Measurements from ENCODE around the gene TBC1D5. TPM values are rescaled to one million over a fixed set of nuclear protein-coding genes. Genes with fewer than 3 reads are reported as not detected.

The TBC1D5 gene
- total RNA-seq, 4 donors from 2014 or later: 51.9 to 66.8 (median 60.1) TPM

DNA sequence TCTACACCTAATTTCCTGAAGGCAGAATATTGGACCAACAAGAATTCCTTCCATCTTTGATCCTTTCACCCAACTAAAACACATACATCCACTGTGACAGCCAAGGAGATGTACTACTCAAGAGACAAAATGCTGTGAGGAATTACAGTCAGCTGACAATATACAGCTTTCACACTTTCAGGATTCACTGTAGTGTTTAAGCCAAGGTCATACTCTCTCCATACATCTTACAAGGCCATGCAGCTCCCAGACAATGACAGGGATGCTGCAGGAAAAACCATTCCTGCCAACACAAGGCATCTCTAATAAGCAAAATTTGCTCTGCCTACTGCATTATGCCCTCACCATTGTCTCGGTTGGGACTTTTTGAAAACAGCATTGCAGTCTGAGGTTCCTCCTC, 170.7 kb downstream of the TBC1D5 start:
- DNase-seq (ENCODE audit: low spot score in 2 of 2): no peak
- intact Hi-C loops (cut with DNase I; ENCODE audit: low total_unique reads): no loop called here
- no peak overlapping the region for H3K4me3 ChIP-seq (ENCODE audit: low read depth, poor library complexity, severe bottlenecking)
- 97 to 100% methylated on average over 1 of the region's 1 CpG for WGBS, 2 donors
- TF ChIP-seq, protein P1, sequence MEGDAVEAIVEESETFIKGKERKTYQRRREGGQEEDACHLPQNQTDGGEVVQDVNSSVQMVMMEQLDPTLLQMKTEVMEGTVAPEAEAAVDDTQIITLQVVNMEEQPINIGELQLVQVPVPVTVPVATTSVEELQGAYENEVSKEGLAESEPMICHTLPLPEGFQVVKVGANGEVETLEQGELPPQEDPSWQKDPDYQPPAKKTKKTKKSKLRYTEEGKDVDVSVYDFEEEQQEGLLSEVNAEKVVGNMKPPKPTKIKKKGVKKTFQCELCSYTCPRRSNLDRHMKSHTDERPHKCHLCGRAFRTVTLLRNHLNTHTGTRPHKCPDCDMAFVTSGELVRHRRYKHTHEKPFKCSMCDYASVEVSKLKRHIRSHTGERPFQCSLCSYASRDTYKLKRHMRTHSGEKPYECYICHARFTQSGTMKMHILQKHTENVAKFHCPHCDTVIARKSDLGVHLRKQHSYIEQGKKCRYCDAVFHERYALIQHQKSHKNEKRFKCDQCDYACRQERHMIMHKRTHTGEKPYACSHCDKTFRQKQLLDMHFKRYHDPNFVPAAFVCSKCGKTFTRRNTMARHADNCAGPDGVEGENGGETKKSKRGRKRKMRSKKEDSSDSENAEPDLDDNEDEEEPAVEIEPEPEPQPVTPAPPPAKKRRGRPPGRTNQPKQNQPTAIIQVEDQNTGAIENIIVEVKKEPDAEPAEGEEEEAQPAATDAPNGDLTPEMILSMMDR (IDR thresholded peaks at IDR 0.05): no peak
- no peak for TF ChIP-seq POLR2A (IDR thresholded peaks at IDR 0.05)

DNA sequence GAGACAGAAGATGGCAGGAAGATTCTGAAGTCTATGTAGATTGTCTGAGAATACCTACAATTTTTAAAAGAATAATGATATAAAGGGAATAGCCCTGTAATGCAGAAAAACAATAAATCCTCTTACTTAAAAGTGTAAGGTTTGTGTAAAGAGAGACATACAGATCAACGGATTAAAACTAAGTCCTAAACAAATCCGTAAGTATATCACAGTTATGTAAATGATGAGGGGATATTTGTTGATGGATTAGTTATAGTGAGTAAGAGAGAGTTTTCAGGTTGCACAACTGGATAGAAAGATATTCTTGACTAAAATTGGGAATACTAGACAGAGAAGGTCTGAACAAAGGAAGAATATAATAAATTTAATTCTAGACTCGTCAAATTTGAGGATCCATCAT, 179.6 kb downstream of the TBC1D5 start:
- 93 to 96% methylated on average over 3 of the region's 3 CpGs for WGBS, 2 donors
- intact Hi-C loops (cut with DNase I; ENCODE audit: low total_unique reads): no loop called here
- DNase-seq (ENCODE audit: low spot score in 2 of 2): no peak
- TF ChIP-seq, protein P1 (IDR thresholded peaks at IDR 0.05): no peak
- TF ChIP-seq POLR2A (IDR thresholded peaks at IDR 0.05): no peak
- no peak overlapping the region for H3K4me3 ChIP-seq (ENCODE audit: low read depth, poor library complexity, severe bottlenecking)

DNA sequence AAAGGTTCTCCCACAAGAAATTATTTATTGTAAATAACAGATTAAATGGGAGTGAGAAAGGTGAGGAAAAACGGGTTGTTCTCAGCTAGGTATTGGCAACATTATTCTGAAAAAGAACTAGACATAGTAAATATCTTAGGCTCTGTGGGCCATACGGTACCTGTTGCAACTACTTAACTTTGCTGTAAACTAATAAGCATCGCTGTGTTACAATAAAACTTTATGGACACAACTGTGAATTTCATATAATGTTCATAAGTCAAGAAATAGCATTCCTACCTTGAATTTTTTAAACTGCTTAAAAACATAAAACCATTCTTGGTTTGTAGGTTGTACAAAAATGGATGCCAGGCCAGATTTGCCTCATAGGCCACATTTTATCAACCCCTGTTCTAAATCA, 183.9 kb downstream of the TBC1D5 start:
- H3K4me3 ChIP-seq (ENCODE audit: low read depth, poor library complexity, severe bottlenecking): no peak overlapping the region
- no peak for DNase-seq (ENCODE audit: low spot score in 2 of 2)
- 95 to 98% methylated on average over 3 of the region's 3 CpGs for WGBS, 2 donors
- intact Hi-C loops (cut with DNase I; ENCODE audit: low total_unique reads): no loop called here
- TF ChIP-seq, protein P1 (IDR thresholded peaks at IDR 0.05): no peak
- no peak for TF ChIP-seq POLR2A (IDR thresholded peaks at IDR 0.05)

DNA sequence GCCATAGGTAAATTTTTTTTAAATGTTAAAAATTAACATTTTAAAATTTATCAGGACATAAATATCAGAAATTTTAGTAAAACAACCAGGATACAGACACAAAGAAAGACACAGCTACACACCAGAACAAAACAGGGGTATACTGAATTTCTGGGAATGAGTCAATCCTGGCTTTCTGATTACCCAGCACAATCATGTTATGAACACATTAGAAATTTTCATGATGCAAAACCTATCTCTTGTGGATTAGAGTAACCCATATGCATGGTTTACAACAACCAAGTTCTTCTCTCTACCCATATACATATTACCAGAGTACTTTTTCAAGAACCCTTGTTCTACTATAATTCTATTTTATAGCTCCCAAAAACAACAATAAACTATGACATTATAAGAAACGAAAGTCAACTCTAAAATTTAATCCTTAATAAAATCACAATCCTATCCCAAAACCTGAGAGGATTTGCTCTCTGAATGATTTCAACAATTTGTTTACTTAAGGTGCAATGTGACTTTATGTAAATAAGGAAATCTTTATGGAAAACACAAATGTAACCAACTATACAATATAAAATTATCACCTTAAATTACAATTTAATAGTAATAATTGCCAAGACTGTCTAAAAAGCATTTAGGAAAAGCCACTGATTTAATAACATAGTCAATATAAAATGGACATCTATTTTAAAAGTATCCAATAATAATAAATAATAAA, 184.5 kb downstream of the TBC1D5 start:
- no peak for DNase-seq (ENCODE audit: low spot score in 2 of 2)
- WGBS, 2 donors: 90 to 97% methylated on average over 1 of the region's 1 CpG
- intact Hi-C loops (cut with DNase I; ENCODE audit: low total_unique reads): no loop called here
- TF ChIP-seq, protein P1 (IDR thresholded peaks at IDR 0.05): no peak
- no peak for TF ChIP-seq POLR2A (IDR thresholded peaks at IDR 0.05)
- H3K4me3 ChIP-seq (ENCODE audit: low read depth, poor library complexity, severe bottlenecking): no peak overlapping the region

DNA sequence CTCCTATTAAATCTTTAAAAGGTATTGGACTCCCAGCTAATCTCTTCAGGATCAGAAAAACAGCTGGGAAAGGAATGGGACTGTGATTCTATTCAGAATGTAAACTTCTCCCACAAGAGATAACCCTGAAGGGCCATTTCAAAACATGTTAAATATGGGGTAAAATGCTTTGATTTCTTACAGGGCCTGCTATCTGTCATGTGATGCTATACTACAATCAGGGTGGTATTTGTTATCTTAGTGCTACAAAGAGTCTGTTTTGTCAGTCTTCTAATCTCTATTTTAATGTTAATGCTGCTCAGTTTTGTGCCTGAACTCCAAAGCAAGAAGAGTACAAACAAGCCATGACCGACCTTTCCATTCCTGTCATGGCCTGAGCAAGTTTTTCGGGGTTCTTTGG, 186.9 kb downstream of the TBC1D5 start:
- intact Hi-C loops (cut with DNase I; ENCODE audit: low total_unique reads): no loop called here
- WGBS, 2 donors: 91 to 93% methylated on average over 2 of the region's 2 CpGs
- DNase-seq (ENCODE audit: low spot score in 2 of 2): no peak
- no peak overlapping the region for H3K4me3 ChIP-seq (ENCODE audit: low read depth, poor library complexity, severe bottlenecking)
- no peak for TF ChIP-seq POLR2A (IDR thresholded peaks at IDR 0.05)
- TF ChIP-seq, protein P1 (IDR thresholded peaks at IDR 0.05): no peak

DNA sequence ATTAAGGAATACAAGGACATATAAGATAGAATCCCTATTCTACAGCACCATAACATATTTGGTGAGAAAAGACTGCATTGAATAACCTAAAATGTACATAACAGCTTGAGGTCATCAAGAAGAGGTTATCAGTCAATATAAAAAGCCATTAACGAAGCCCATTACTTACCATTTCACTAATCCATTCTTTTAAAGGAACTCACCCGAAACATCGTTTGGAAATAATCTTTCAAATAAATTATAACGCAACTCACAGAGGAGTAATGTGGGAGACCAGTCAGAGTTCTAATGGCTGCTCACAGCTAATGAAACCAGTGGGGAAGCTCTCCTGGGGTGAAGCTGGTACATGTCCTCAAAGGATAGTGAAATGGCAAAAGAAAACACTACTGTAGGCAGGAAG, 188.4 kb downstream of the TBC1D5 start:
- WGBS, 2 donors: 94 to 96% methylated on average over 4 of the region's 4 CpGs
- no peak for DNase-seq (ENCODE audit: low spot score in 2 of 2)
- no peak overlapping the region for H3K4me3 ChIP-seq (ENCODE audit: low read depth, poor library complexity, severe bottlenecking)
- intact Hi-C loops (cut with DNase I; ENCODE audit: low total_unique reads): no loop called here
- TF ChIP-seq, protein P1 (IDR thresholded peaks at IDR 0.05): no peak
- TF ChIP-seq POLR2A (IDR thresholded peaks at IDR 0.05): no peak
